Breast epithelium (tissue), 3 donors: Measurements from ENCODE around the gene KIAA0825.

Experiments used
- CTCF ChIP-seq, 3 donors: fragments of 450-650 bp; IDR thresholded peaks; one replicate each; pipeline ENCODE4 v1.5.1; 2016 to 2017; ENCODE audit warnings: antibody characterized with exemption in 3 of 3, mild to moderate bottlenecking in 3 of 3, moderate library complexity in 3 of 3
- POLR2AphosphoS5 ChIP-seq, 3 donors: sonication (generic); formaldehyde crosslinking; IDR thresholded peaks; one replicate each; pipeline ENCODE4 v1.6.1; 2017; ENCODE audit warnings: antibody characterized with exemption in 3 of 3

- TF ChIP-seq CTCF (IDR thresholded peaks at IDR 0.05) (no peak), POLR2AphosphoS5 (IDR thresholded peaks at IDR 0.05) (no peak)
Observed at GRCh38 chr5:94308442-94308841, 310.0 kb downstream of the KIAA0825 start.
